Measurements from ENCODE around the gene GRID2. TPM values are rescaled to one million over a fixed set of nuclear protein-coding genes. Genes with fewer than 3 reads are reported as not detected.

The GRID2 gene
- polyA plus RNA-seq, 1 donor from 2014 or later: 14.9 TPM

DNA sequence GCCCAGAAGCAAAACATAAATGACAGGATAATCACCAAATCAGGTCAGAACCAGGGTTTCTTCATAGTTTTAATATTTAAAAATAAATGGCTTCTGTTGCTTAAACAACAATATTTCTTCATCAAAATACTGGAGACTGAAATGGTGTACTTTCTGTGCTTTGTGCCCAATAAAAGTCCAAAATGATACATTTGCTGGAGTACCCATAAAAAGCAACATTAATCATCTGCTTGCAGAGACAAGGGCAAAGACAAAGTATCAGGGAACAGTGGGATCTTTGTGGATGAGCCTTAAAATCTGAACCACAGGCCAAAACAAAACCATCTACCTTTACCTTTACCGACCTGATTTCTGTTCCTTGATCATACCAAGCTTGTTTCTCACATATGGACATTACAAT, 840.9 kb downstream of the GRID2 start:
- Histone ChIP-seq H3K36me3 (ENCODE audit: insufficient read depth, low read length) (no peaks in the 10 kb centered on the region), H3K9ac (ENCODE audit: low read length) (no peak overlapping the region), H3K27ac (ENCODE audit: low read length) (no peak overlapping the region), H3K79me2 (replicated peaks; ENCODE audit: insufficient read depth, low read length) (no peaks in the 10 kb centered on the region), H3F3A (ENCODE audit: insufficient read depth, low read length, poor library complexity, severe bottlenecking) (no peaks in the 10 kb centered on the region), H2AFZ (ENCODE audit: low read depth, low read length) (no peak overlapping the region), H4K20me1 (ENCODE audit: insufficient read depth) (no peaks in the 10 kb centered on the region), H3K9me2 (ENCODE audit: insufficient read depth, low read length) (no peaks in the 10 kb centered on the region), H3K4me2 (ENCODE audit: low read length) (no peak overlapping the region), H3K4me3 (ENCODE audit: low read length) (no peak overlapping the region), H3K9me3 (ENCODE audit: low read length) (no peaks in the 10 kb centered on the region), H3K27me3 (ENCODE audit: insufficient read depth, low read depth, low read length) (no peaks in the 10 kb centered on the region)
- TF ChIP-seq POLR2AphosphoS5 (IDR thresholded peaks at IDR 0.05) (no peak), MXI1 (conservative IDR thresholded peaks at IDR 0.05; ENCODE audit: poor library complexity, severe bottlenecking) (no peak), EP300 (conservative IDR thresholded peaks at IDR 0.05; ENCODE audit: poor library complexity, severe bottlenecking) (no peak), RAD21 (conservative IDR thresholded peaks at IDR 0.05) (no peak), TAF1 (IDR thresholded peaks at IDR 0.05; ENCODE audit: low read depth) (no peak), SMC3 (conservative IDR thresholded peaks at IDR 0.05; ENCODE audit: poor library complexity) (no peak), EZH2 (IDR thresholded peaks at IDR 0.05; ENCODE audit: borderline replicate concordance, insufficient read depth, low read length, poor library complexity, severe bottlenecking) (no peak)
- TF ChIP-seq, protein P1, sequence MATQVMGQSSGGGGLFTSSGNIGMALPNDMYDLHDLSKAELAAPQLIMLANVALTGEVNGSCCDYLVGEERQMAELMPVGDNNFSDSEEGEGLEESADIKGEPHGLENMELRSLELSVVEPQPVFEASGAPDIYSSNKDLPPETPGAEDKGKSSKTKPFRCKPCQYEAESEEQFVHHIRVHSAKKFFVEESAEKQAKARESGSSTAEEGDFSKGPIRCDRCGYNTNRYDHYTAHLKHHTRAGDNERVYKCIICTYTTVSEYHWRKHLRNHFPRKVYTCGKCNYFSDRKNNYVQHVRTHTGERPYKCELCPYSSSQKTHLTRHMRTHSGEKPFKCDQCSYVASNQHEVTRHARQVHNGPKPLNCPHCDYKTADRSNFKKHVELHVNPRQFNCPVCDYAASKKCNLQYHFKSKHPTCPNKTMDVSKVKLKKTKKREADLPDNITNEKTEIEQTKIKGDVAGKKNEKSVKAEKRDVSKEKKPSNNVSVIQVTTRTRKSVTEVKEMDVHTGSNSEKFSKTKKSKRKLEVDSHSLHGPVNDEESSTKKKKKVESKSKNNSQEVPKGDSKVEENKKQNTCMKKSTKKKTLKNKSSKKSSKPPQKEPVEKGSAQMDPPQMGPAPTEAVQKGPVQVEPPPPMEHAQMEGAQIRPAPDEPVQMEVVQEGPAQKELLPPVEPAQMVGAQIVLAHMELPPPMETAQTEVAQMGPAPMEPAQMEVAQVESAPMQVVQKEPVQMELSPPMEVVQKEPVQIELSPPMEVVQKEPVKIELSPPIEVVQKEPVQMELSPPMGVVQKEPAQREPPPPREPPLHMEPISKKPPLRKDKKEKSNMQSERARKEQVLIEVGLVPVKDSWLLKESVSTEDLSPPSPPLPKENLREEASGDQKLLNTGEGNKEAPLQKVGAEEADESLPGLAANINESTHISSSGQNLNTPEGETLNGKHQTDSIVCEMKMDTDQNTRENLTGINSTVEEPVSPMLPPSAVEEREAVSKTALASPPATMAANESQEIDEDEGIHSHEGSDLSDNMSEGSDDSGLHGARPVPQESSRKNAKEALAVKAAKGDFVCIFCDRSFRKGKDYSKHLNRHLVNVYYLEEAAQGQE (IDR thresholded peaks at IDR 0.05; ENCODE audit: borderline replicate concordance): no peak
- TF ChIP-seq, protein P2, sequence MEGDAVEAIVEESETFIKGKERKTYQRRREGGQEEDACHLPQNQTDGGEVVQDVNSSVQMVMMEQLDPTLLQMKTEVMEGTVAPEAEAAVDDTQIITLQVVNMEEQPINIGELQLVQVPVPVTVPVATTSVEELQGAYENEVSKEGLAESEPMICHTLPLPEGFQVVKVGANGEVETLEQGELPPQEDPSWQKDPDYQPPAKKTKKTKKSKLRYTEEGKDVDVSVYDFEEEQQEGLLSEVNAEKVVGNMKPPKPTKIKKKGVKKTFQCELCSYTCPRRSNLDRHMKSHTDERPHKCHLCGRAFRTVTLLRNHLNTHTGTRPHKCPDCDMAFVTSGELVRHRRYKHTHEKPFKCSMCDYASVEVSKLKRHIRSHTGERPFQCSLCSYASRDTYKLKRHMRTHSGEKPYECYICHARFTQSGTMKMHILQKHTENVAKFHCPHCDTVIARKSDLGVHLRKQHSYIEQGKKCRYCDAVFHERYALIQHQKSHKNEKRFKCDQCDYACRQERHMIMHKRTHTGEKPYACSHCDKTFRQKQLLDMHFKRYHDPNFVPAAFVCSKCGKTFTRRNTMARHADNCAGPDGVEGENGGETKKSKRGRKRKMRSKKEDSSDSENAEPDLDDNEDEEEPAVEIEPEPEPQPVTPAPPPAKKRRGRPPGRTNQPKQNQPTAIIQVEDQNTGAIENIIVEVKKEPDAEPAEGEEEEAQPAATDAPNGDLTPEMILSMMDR (IDR thresholded peaks at IDR 0.05; ENCODE audit: poor library complexity, severe bottlenecking): no peak

DNA sequence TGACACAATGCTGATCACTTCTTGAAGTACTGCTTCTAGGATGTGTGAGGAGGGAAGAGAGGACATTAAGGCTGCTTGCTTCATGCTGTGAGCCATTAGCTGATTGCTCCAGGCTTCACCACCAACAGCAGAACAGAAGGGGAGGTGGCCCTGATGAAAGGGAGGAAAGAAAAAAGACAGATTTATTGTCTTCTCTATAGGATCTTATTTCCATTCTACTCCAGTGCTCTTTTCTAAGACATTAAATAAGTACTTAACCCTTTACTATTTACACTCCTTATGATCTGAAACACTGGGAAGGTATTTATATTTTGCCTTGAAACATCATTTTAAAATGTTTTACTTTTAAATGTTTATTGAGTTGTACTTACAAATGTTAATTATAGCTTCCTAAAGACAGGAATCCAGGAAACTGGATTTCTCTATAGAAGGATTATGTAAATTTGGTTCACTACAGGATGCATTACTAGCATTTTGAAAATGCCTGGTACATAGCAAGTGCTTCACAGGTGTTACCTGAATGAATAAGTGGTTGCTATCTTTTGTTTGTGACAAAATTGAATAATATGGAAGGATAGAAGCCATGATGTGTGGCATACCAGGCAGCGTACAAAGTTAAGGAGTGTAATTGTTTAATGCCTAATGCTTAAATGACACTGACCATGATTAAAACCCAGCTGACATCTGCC, 843.9 kb downstream of the GRID2 start:
- H3K27ac ChIP-seq (ENCODE audit: low read length): peak overlapping the region; percentile 46

More for the DNA sequence above, 843.9 kb downstream of the GRID2 start:
- Histone ChIP-seq H3K79me2 (replicated peaks; ENCODE audit: insufficient read depth, low read length) (no peaks in the 10 kb centered on the region), H3K4me3 (ENCODE audit: low read length) (no peak overlapping the region), H3K27me3 (ENCODE audit: insufficient read depth, low read depth, low read length) (no peaks in the 10 kb centered on the region), H2AFZ (ENCODE audit: low read depth, low read length) (no peak overlapping the region), H3F3A (ENCODE audit: insufficient read depth, low read length, poor library complexity, severe bottlenecking) (no peaks in the 10 kb centered on the region), H4K20me1 (ENCODE audit: insufficient read depth) (no peaks in the 10 kb centered on the region), H3K9ac (ENCODE audit: low read length) (no peak overlapping the region), H3K36me3 (ENCODE audit: insufficient read depth, low read length) (no peaks in the 10 kb centered on the region), H3K9me3 (ENCODE audit: low read length) (no peaks in the 10 kb centered on the region), H3K9me2 (ENCODE audit: insufficient read depth, low read length) (no peaks in the 10 kb centered on the region), H3K4me2 (ENCODE audit: low read length) (peak overlapping the region; percentile 3)
- peak; percentile 18 for TF ChIP-seq RAD21 (conservative IDR thresholded peaks at IDR 0.05)
- no peak for TF ChIP-seq MXI1 (conservative IDR thresholded peaks at IDR 0.05; ENCODE audit: poor library complexity, severe bottlenecking)
- TF ChIP-seq TAF1 (IDR thresholded peaks at IDR 0.05; ENCODE audit: low read depth): no peak
- TF ChIP-seq, protein P1 (IDR thresholded peaks at IDR 0.05; ENCODE audit: borderline replicate concordance): peak; percentile 47
- TF ChIP-seq EZH2 (IDR thresholded peaks at IDR 0.05; ENCODE audit: borderline replicate concordance, insufficient read depth, low read length, poor library complexity, severe bottlenecking): no peak
- no peak for TF ChIP-seq SMC3 (conservative IDR thresholded peaks at IDR 0.05; ENCODE audit: poor library complexity)
- TF ChIP-seq, protein P2 (IDR thresholded peaks at IDR 0.05; ENCODE audit: poor library complexity, severe bottlenecking): no peak
- TF ChIP-seq POLR2AphosphoS5 (IDR thresholded peaks at IDR 0.05): peak; percentile 77
- TF ChIP-seq EP300 (conservative IDR thresholded peaks at IDR 0.05; ENCODE audit: poor library complexity, severe bottlenecking): peak; percentile 59

Measured in neural cell (in vitro differentiated cells).